OCI-LY3 (cell line): ENCODE data around the gene FRMD8.

Experiments used
- H2AFZ ChIP-seq: fragments of 200-600, 300-600 bp; shearing (Covaris generic); 2 replicates; pipeline ENCODE4 v1.6.0; 2014; ENCODE audit warnings: antibody characterized with exemption, low read depth, low read length
- H3K27ac ChIP-seq: fragments of 200-600, 300-600 bp; sonication (generic); 2 replicates; pipeline ENCODE4 v1.5.1; 2014; ENCODE audit warnings: mild to moderate bottlenecking, low read length, moderate library complexity, mixed read lengths
- H3K27me3 ChIP-seq: fragments of 200-600, 300-600 bp; sonication (generic); 2 replicates; pipeline ENCODE4 v1.6.1; 2014; ENCODE audit warnings: low read depth, low read length, mixed read lengths
- H3K36me3 ChIP-seq: fragments of 200-600, 300-600 bp; sonication (generic); replicated peaks from 2 replicates; pipeline ENCODE3; 2014; ENCODE audit warnings: low read depth, low read length, mixed read lengths
- H3K4me1 ChIP-seq: fragments of 300-600, 200-600 bp; sonication (generic); 2 replicates; pipeline ENCODE4 v1.6.1; 2014; ENCODE audit warnings: low read length, mixed read lengths
- H3K4me2 ChIP-seq: fragments of 200-600, 300-600 bp; sonication (generic); 2 replicates; pipeline ENCODE4 v1.6.1; 2014; ENCODE audit warnings: low read length, mixed read lengths
- H3K4me3 ChIP-seq: fragments of 300-600, 200-600 bp; sonication (generic); 2 replicates; pipeline ENCODE4 v1.5.1; 2014; ENCODE audit warnings: antibody characterized with exemption, mild to moderate bottlenecking, low read length, moderate library complexity
- H3K79me2 ChIP-seq: fragments of 300-600, 200-600 bp; shearing (Covaris generic); 2 replicates; pipeline ENCODE4 v1.6.1; 2014; ENCODE audit warnings: mild to moderate bottlenecking, low read length, mixed read lengths
- H3K9ac ChIP-seq: fragments of 300-600, 200-600 bp; shearing (Covaris generic); 2 replicates; pipeline ENCODE4 v1.6.0; 2014; ENCODE audit warnings: mild to moderate bottlenecking, low read length, moderate library complexity
- H3K9me3 ChIP-seq: fragments of 200-600, 300-600 bp; shearing (Covaris generic); 2 replicates; pipeline ENCODE4 v1.6.1; 2014; ENCODE audit warnings: low read length, mixed read lengths; ENCODE audit not compliant: insufficient read depth
- H4K20me1 ChIP-seq: fragments of 200-600, 300-600 bp; sonication (generic); 2 replicates; pipeline ENCODE4 v1.6.1; 2016; ENCODE audit warnings: low read length, mixed read lengths; ENCODE audit not compliant: insufficient read depth
- CTCF ChIP-seq: fragments of 200-600, 300-600 bp; sonication (generic); IDR thresholded peaks from 2 replicates; pipeline ENCODE4 v1.5.1; 2014; ENCODE audit warnings: antibody characterized with exemption, low read length, low read depth
- EZH2phosphoT487 ChIP-seq: fragments of 200-600 bp; shearing (Covaris generic); IDR thresholded peaks from 2 replicates; pipeline ENCODE4 v1.6.1; 2018; ENCODE audit warnings: antibody characterized with exemption, mixed run types, low read depth

The FRMD8 gene

GRCh38 chr11:65396769-65397745, 10.6 kb downstream of the FRMD8 start:
- peaks cover 36% of the 10 kb centered on the region for H3K36me3 ChIP-seq
- H3K4me3 ChIP-seq = no peak overlapping the region
- H4K20me1 ChIP-seq = peaks cover 8% of the 10 kb centered on the region; the same call in 1 of the 2 replicates
- H3K79me2 ChIP-seq = no peaks in the 10 kb centered on the region
- H3K9ac ChIP-seq = no peak overlapping the region
- H2AFZ ChIP-seq = no peak overlapping the region
- no peaks in the 10 kb centered on the region for H3K9me3 ChIP-seq
- H3K27ac ChIP-seq = no peak overlapping the region
- H3K27me3 ChIP-seq = no peaks in the 10 kb centered on the region
- no peak overlapping the region for H3K4me2 ChIP-seq
- no peak for TF ChIP-seq CTCF
- TF ChIP-seq EZH2phosphoT487 = no peak
- no peaks in the 10 kb centered on the region for H3K4me1 ChIP-seq

- Histone ChIP-seq H3K9ac (no peak overlapping the region), H3K4me1 (peaks cover 6% of the 10 kb centered on the region), H3K4me2 (no peak overlapping the region), H3K36me3 (peaks cover 36% of the 10 kb centered on the region), H4K20me1 (peaks cover 4% of the 10 kb centered on the region; the same call in 1 of the 2 replicates), H2AFZ (no peak overlapping the region), H3K27me3 (no peaks in the 10 kb centered on the region), H3K27ac (no peak overlapping the region), H3K9me3 (no peaks in the 10 kb centered on the region), H3K79me2 (no peaks in the 10 kb centered on the region), H3K4me3 (no peak overlapping the region)
- TF ChIP-seq EZH2phosphoT487 (no peak), CTCF (no peak)
Observed at GRCh38 chr11:65398362-65398910, 12.0 kb downstream of the FRMD8 start.

- no peak for TF ChIP-seq EZH2phosphoT487
- TF ChIP-seq CTCF = no peak
Observed at GRCh38 chr11:65399249-65399648, 12.8 kb downstream of the FRMD8 start.

GRCh38 chr11:65399845-65400244, 13.4 kb downstream of the FRMD8 start:
- Histone ChIP-seq H3K27me3 (no peaks in the 10 kb centered on the region), H3K9me3 (no peaks in the 10 kb centered on the region), H3K4me3 (no peak overlapping the region), H3K9ac (no peak overlapping the region), H3K4me2 (no peak overlapping the region), H4K20me1 (peaks cover 2% of the 10 kb centered on the region; the same call in 1 of the 2 replicates), H3K4me1 (peaks cover 19% of the 10 kb centered on the region), H3K36me3 (peaks cover 33% of the 10 kb centered on the region), H3K27ac (no peak overlapping the region), H3K79me2 (no peaks in the 10 kb centered on the region), H2AFZ (no peak overlapping the region)
- TF ChIP-seq CTCF (no peak), EZH2phosphoT487 (no peak)

More at GRCh38 chr11:65399249-65399648, 12.8 kb downstream of the FRMD8 start:
- H3K27me3 ChIP-seq = no peaks in the 10 kb centered on the region
- no peaks in the 10 kb centered on the region for H3K9me3 ChIP-seq
- peaks cover 14% of the 10 kb centered on the region for H3K4me1 ChIP-seq
- H3K4me2 ChIP-seq = no peak overlapping the region
- H3K9ac ChIP-seq = no peak overlapping the region
- no peaks in the 10 kb centered on the region for H3K79me2 ChIP-seq
- no peak overlapping the region for H3K27ac ChIP-seq
- H3K4me3 ChIP-seq = no peak overlapping the region
- peaks cover 33% of the 10 kb centered on the region for H3K36me3 ChIP-seq
- no peak overlapping the region for H2AFZ ChIP-seq
- H4K20me1 ChIP-seq = peaks cover 2% of the 10 kb centered on the region; the same call in 1 of the 2 replicates
